Measurements from ENCODE around the gene SYNE1.

- TF ChIP-seq CTCF (IDR thresholded peaks at IDR 0.05): no peak
- no peak for TF ChIP-seq POLR2A (IDR thresholded peaks at IDR 0.05)
Observed at GRCh38 chr6:152310371-152310954, 326.7 kb downstream of the SYNE1 start.
